GM19467 (cell line): Measurements from ENCODE around the gene HAGH.

Source experiments
- ATAC-seq: cut with Tn5 transposase; IDR thresholded peaks from one replicate; pipeline ENCODE4 v1.9.1; 2021; ENCODE audit warnings: mild to moderate bottlenecking, moderate library complexity; ENCODE audit not compliant: unreplicated experiment

Gene HAGH

DNA sequence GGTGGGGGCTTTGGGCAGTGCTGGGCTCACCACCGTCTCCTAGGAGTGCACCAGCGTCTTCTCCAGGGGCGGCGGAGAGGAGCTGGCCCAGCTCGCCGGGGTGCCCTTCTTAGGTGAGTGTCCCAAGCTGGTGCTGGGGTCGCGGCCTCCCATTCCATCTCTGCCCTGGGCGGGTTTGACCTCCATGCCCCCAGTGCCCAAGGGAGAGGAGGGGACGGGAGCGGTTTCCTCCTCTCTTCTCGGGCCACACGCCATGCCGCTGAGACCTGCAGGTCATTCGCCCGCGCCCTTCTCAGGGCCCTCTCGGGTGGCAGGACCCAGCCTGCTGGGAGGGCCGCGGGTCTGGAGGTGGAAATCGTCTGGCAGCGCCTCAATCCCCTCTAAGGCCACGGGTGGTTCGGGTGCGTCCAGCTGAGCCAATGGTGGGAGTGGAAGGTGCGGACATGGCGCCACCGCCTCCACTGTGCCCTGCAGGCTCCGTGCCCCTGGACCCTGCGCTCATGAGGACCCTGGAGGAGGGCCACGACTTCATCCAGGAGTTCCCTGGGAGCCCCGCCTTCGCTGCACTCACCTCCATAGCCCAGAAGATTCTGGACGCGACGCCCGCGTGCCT lies 38.4 kb downstream of the HAGH start:
- no peak for ATAC-seq

DNA sequence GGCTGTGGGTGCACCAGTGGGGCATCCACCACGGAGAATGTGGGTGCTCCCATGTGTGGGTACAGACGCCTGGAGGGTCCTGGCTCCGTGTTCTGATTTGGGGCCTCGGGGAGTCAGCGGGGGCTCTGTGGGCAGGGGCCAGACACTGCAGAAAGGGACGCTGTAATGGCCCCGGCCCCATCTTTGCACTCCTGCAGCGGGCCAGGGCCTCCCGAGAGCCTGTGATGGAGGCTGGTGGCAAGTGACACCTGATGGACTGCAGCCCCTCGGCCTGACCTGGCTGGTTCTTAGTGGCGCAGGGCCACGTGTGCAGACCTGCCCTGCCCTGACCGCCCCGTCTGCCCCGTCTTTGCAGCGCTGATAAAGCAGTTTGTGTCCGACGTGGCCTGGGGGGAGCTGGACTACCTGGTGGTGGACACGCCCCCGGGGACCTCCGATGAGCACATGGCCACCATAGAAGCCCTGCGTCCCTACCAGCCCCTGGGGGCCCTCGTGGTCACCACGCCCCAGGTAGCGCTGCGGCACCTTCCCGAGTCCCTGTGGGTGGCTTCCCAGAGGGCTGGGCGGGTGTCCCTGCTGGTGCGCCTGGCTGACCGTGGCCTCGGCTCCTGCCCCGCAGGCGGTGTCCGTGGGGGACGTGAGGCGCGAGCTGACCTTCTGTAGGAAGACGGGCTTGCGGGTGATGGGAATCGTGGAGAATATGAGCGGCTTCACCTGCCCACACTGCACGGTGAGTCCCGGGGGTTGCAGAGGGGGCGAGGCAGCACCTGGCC lies 39.1 kb downstream of the HAGH start:
- no peak for ATAC-seq

DNA sequence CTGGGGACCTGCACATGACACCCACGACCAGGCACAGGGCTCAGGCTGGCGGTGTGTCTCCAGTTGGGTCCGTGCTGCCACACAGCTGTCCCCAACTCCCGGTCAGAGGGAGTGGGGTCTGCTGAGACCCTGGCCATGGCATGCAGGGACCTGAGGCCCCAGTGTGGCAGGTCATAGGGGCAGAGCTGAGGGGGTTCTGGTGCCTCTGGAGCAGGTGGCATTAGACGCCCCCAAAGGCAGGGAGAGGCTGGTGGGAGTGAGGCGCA lies 39.6 kb downstream of the HAGH start:
- ATAC-seq, result no peak

DNA sequence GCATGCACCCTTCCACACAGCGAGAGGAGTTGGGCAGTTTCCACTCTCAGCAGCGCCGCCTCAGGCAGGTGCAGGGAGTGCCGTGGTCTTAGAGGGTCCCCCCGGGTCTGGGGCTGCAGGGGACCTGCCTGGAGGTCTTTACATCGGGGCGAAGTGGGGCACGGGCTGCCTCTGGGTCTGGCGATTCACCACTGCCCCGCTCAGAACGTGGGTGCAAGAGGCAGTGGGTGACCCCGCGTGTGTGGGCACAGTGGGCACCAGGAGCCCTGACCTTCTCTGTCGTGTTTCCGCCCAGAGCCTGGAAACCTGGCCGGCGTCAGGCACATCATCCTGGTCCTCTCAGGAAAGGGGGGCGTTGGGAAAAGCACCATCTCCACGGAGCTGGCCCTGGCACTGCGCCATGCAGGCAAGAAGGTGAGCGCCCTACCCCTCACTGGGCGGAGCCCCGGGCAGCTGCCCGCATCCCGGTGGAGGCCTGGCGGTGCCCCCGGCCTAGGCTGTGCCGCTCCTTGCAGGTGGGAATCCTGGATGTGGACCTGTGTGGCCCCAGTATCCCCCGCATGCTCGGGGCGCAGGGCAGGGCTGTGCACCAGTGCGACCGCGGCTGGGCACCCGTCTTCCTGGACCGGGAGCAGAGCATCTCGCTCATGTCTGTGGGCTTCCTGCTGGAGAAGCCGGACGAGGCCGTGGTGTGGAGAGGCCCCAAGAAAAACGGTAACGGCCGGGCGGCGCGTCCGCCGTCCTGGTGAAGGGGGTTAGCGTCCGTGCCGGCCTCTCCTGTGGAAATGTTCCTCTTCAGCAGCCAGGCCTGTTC lies 40.2 kb downstream of the HAGH start:
- ATAC-seq, result no peak

DNA sequence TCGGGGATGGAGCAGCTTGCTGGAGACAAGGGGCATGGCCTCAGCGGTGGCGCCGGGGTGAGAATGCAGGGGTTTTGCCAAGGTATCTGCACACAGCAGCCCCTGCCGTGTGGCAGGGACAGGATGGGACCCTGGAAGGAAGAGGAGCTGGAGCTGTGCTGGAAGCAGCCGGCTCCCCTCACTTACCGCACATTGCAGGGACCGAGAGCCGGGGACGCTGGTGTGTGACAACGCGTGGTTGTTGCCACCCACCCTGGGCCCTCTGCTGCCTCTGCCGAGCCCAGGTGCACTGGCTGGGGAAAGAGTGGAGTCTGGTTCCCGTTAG lies 40.8 kb downstream of the HAGH start:
- ATAC-seq, result no peak

DNA sequence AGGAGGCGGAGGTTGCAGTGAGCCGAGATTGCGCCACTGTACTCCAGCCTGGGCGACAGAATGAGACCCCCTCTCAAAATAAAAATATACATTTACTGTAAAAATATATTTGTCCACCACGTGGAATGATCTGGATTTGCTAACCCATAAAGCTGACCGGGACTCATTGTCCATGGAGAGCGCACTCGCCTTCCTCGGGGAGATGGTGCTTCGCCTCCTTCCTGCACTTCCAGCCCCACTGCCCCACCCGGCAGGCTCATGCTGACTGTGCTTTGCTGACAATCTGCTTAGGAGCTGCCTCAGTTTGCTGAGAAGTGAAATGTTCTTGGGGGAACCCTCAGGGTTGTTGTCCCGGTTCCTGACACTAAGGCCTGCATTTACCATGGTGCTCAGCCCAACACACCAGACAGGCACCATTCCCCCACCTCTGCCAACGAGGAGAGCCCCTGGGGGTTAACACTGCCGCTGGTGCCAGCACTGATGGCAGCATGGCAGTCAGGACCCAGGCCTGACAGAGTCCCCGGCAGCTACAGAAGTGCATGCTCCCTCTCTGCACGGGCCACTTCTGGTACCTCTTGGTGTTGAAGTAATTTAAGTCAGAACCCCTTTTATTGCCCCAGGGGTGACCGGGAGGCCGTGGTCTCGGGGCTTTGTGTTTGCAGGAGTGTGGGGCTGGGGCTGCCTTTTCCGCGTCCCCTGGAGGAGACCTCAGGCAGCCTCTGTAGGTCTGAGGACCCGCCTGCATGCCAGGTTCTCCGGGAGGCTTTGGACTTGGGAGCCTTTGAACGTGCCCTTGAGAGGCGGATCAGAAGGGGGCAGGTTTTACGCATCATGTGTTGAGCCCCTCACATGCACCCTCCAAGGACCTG lies 41.4 kb downstream of the HAGH start:
- ATAC-seq, result no peak

DNA sequence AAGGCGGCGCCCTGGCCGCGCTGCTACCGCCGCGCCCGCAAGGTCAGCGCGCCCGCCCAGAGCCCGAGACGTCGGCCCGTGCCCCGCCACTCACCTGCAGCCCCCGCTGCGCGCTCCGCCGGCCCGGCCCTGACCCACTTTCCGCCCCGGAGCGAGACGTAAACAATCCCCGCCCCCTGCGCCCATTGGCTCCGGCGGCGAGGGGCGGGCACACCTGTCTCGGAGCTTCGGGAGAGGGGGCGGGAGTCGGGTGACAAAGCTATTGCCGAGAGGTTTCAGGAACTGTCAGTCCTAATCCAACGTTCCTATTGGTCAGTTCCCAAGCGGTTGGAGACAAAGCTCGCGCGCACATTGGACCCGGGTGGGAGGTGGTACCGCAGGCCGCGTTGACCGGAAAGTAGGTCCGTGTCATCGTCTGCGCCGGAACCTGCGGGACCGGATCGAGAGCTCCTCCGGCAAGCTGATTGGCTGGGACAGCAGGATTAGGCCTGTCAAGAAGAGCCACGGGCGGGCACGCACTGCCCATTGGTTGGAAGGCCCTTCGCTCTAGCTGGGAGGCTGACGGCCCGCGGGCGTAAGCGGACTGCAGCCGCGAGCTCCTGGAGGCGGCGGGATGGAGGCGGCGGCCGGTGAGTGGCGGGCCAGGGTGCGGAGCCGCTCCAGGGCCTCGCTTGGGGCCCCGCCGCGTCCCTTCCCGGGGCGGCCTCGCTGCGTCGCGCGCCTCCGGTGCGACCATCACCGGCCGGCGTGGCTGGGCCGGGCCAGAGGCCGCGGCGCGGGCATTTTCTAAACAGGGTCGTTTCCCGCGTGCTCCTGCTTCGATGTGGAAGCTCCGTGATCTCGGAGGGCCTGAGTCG lies 44.0 kb downstream of the HAGH start, which contains the start of the genes NUBP2 and SPSB3:
Gene NUBP2 (plus strand): TSS at position 553 of the 857 bp plus-strand sequence. CDS start 61 bp downstream, at position 614.
Gene SPSB3 (minus strand): TSS at position 164 of the 857 bp plus-strand sequence. CDS start 1,088 bp downstream, outside the sequence.
- peak; percentile 83 for ATAC-seq

DNA sequence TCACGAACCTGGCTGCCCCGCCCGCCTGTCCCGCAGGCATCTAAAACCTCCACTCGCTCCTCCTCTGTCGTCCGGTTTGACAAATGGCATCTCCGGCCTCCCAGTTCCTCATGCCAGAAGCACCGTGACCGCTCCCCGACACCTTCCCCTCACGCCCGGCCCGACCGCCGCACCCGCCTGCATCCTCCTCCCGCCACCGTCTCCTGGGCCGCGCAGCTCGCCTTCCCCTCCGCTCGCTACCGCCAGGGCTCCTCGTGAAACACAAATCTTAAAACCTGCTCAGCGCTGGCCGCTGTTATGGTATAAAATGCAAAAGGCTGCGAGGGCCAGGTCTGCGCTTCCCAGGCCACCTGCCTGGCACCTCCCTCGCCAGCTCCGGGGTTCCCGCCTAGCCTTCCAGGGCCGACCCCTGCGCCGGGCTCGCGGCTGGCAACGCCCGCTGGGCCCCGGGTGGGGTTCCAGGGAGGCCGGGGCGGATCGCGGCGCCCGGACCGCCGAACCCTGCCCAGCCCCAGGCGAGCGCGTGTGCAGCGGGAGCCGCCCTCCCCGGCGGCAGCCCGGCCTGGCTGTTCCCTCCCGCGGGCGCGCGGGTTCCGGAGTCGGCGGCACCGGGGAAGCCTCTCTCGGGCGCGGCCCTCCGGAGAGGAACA lies 44.7 kb downstream of the HAGH start:
- ATAC-seq, result peak; percentile 2

DNA sequence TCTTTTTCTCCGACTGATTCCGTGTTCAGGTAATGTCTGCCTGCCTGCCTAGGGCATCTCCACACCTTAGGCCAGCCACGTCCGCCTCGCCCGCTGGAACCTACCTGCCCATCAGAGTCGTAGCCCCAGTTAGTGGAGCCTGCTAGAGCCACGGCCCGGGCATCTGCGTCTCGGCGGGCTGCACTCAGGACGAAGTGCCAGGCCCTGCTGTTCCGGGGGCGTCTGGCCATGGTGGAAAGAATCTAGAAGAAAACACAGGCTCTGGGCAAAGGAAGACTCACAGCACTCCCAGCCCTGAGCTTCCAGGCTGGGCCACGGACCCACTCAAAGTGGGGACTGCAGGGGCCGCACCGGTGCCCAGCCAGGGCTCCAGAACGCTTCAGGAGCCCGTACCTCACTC lies 45.4 kb downstream of the HAGH start:
- ATAC-seq, result no peak

DNA sequence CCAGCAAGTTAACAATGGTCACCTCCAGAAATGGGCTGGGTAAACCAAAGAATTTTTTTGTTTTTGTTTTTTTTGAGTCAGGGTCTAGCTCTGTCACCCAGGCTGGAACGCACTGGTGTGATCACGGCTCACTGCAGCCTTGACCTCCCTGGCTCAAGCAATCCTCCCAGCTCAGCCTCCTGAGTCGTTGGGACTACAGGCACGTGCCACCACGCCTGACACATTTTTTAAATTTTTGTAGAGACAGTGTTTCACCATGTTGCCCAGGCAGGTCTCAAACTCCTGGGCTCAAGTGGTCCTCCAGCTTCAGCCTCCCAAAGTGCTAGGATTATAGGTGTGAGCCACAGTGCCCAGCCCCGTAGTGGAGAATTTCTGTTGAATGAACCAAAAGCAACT lies 46.0 kb downstream of the HAGH start:
- no peak for ATAC-seq

DNA sequence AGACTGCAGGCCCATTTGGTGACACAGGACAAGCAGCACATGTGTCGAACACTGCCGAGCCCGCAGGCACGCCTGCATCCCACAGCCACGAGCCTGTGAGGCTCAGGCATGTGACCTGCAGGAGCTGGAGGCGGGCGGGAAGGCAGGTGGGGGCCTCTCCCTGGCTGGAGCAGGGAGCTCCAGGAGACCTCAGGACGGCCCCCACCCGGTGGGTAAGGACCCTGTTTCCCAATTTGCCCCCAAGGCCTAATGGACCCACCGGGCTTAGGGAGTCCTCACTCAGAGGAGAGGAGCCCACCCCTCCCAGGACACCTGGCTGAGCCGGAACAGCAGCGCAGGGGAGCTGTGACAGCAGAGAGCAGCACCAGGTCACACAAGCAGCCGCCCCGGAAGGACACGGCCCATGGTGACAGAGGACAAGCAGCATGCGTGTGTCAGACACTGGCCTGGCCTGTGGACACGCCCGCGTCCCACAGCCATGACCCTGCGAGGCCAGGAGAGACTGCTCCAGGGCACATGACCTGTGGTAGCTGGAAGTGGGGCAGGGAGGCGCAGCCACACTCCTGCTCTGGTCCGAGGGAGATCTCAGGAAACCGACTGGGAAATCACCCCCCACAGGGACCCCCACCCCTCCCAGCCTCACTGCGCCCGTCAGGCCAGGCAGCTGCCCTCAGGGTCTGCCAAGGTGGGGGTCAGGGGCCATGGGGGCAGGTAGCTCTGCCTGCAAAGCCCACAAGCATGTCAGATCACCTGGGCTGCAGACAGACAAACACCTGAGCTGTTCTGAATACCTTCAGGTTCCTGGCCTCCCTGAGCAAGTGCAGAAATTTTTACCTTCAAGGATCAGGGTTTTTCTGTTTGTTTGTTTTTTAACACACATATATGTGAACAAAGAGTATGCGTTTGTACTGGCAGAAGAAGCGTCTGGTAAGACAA lies 46.6 kb downstream of the HAGH start:
- no peak for ATAC-seq

DNA sequence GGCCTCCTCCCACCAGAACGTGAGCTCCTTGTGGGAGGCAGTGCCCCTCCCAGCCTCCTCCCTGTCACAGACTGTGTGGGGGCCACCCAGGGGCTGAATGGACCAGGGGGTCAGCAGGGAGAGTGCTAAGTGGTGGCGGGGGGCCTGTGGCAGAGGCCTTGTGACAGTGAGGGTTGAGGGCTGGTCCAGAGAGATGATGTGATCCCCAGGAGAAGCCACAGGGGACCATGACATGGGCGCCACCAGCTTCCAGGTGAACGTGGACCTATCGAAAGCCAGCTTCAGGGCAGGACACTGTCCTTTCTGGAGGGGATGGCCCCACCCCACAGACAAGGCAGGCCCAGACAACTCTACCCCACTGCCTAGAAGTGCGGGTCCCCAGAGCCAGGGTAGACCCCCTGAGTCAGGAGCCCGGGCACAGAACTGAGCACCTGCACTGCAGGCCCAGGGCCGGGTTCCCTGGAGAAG lies 47.4 kb downstream of the HAGH start:
- ATAC-seq, result no peak

DNA sequence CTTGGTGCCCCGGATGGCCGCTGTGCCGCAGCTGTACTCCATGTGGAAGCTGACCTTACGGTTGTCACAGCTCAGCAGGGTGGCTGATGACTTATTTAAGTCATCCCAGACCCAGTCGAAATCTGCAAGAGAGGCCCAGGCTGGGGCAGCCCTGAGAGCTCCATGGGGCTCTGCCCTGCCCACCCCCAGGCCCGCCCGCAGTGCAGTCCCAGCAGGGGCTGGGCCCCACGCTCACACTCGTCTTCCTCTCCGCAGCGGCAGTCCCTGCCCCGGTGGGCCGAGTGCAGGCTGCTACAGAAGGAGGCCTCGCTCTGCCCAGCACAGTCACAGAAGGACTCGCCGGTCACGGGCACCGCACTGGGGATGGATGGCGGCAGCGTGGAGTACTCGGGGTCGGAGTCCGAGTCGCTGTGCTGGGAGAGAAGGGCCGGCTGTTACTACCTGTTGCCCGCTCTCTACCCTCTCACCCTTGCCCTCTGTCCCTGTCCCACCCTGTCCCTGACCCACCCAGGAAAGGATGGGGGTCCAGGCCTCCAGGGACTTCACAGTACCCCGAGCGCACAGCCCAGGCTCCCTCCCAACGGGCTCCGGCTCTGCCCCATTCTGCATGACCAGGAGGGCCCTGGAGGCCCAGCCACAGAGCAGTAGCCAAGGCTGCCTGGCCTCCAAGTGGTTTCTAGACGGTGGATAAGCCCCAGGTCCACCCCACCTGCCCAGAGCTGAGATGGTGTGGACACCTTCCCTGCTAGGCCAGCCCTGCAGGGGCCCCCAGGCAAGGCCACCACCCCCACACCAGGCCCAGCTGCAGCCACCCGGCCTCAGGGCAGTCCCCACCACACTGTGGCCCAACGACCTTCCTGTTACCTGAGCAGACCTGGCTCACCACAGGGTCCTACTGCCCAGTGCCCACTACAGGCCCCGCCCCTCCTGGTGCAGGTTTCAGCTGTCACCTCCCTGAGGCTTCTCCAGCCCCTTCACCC lies 48.1 kb downstream of the HAGH start:
- ATAC-seq, result no peak

DNA sequence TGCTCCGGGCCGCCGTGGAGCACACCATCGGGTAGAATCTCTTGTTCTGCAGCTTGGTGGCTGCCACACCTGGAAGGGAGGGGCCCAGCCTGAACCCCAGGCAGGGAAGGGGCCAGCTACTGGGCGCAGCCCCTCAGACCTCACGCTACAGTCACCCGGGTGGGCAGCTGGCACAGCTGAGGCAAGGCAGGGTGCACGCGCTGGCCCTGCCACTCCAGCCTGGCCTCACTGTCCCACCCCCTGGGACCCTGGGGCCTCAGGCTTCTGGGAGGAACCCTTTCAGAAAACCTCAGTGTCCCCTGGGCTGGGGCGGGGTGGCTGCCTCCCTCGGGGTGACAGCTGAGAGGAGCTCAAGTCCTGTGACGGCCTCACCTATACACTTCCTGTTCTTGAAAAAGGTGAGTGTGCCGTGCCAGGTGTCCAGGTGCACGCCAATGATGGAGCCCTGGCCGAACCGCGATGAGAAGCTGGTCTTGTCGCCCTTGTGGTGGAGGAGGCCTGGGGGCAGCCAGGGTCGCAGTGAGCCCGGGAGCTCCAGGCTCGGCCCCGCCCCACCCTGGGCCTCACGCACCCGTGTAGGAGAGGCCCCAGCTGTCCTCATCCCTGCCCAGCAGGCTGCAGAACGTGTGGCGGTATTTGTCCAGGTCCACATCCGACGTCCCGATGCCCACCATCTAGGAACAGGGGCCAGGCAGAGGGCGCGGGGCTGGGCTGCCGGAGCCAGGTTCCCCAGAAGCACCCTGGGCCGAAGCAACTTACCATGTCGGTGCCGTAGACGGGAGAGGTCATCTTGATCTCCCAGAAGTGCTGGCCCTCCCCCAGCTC lies 49.0 kb downstream of the HAGH start:
- ATAC-seq, result no peak

DNA sequence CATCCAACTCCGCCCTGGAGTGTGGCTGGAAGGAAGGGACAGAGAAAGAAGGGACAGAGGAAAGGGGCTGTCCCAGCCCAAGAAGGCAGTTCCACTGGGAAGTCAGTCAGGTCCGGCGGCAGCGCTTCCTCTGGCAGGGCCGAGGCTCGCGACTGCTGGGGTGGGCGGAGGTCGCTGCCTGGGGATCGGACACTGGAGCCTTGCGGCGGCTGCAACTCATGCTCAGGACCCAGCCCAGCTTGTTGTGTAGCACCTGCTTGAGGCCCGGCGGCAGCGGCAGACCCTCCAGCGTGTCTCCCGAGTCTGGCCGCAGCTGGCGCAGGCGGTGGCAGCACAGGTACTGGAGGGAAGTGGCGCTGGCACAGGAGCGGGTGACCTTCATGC lies 49.6 kb downstream of the HAGH start:
- no peak for ATAC-seq

DNA sequence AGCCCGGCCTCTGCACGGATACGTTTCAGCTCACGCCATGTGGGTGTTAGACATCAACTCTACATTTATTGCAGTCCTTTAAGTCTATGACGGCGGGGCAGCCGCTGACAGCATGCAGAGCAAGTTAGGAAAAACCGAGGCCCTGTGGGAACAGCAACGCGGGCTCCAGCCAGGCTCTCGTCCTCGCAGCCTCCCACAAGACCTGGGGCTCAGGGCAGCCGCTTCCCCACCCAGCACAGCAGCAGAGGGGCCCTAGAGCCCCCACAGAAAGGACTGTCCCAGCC lies 50.0 kb downstream of the HAGH start:
- no peak for ATAC-seq
